ENCODE data around the gene NADK.

NADK gene

DNA sequence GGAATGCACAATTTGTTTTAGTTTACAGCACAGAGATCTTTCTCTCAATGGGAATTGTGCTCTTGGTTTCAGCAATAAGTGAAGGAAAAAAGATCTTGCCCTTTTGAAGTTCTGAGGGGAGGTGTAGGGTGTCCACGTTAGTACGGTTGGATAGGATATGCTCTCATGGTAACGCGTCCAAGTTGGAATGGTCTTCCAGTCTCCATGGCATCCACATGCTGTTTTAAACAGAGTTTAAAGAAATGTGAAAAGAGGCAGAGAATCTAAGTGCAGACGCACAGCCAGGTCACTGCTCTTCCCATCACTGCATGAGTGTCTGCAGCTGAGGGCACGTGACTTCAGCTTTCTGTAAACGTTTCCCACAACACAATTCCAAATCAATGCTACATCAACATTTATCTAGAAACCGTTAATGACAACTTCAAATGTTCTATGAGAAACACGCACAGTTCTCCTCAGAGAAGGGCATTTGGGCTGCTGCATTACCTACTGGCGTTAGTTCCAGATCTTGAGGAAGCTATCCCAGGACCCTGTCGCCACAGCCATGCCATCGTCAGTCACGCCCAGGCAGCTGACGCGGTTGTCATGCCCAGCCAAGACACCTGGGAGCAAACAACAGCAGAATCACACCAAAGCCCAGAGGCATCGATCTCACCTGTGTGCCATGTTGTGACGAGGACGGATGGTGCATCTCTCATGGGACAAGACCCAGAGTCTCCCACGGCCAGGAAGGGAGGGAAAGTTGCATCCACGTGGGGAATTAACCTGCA is 8.8 kb upstream of the NADK start:
- DNase-seq (ENCODE audit: low read depth) = no peak

DNA sequence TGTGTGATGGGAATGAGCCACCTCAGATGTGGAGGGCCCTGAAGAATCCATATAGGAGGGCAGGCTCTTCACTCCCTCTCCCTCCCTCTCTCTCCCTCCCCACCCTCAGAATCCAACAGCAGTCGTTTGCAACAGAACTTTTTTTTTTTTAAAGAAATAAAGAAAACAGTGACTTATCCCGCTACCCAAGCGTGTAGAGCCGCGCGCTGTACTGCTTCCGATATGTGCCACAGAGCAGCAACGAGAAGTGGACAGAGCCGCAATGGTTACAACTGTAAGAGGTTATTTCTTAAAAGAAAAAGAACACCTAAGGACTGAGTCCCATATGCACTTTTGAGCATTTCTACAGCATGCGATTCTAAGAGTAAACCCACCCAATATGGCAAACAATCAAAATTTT is 7.4 kb upstream of the NADK start:
- DNase-seq (ENCODE audit: low read depth) = no peak

DNA sequence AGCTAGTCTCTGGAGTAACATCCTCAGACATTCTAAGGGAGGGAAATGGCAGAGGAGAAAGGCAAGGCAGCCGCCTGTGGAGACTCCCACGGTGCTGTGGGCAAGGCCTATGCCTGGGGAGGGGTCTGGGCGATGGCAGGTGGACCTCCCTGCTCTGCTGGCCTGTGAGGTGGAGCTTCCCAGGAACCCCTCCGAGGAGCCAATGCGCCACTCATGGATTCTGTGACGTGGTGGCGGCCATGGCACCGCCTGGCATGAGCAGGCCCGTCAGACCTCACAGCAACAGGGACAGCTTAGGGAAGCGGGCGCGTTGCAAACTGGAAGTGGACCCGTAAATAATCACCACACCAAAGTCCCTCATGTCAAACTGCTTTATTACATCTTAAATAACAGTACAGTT is 6.7 kb upstream of the NADK start:
- no peak for DNase-seq (ENCODE audit: low read depth)

DNA sequence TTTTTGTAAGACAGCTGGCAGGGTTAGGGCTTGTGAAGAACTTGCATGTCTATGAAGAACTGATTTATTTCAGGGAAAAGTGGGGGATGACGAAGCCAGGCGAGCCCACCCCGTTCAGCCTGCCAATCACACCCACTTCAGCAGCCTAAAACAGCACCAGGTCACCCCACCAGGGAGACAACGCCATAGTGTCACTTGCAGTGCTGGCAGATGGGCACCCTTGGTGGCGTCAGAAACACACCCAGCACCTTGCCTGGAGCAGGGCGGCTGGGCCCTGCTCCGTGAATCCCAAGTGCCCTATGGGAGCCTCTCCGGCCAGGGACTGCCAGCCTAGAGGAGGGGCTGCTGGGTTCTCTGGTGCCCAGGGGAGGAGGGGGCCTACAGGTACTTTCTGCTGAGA is 5.0 kb upstream of the NADK start:
- DNase-seq (ENCODE audit: low read depth) = no peak

GRCh38 chr1:1782399-1783221 is 4.3 kb upstream of the NADK start:
- no peak for DNase-seq (ENCODE audit: low read depth)

GRCh38 chr1:1781526-1781903 is 3.2 kb upstream of the NADK start:
- DNase-seq (ENCODE audit: low read depth) = no peak

DNA sequence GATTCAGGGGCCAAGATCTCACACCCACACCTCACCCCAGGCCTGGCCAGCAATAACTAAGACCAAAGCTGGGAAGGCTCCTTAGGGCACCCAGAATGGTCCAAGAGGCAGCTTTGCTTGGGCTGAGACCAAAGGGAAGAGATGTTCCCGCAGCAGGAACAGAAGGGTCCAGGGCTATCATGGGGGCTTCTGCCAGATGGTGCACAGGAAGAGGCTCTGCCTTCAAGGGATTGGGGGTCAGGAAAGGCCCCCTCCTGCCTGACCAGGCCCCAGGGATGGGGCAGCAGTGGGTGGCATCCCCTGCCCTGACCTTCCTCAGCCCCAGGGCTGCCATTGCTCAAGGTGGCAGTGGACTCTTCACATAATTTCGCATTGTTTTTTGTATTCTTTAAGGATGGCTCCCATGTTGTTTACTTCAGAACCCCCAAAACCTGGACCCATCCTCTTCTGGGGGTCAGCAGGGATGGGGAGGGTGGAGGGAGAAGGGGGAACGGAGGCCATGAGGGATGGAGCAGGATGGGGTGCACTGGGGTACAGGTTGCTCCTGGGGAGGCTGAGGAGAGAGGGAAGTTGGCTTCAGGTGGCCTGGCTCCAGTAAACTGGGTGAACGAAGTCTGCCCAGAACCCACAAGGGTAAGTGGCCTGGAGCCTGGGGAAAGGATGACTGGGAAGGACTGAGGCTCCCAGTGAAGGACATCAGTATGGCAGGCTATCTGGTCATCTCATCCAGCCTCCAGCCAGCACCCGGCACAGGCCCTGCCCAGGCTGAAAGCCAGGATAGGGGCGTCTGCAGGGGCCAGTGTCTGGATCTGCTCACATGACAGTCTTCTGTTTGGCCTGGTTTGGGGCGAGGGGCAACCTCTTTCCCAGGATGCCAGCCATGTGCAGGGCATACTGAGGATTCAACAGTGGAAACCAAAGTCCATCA is 2.6 kb upstream of the NADK start:
- DNase-seq (ENCODE audit: low read depth) = no peak

DNA sequence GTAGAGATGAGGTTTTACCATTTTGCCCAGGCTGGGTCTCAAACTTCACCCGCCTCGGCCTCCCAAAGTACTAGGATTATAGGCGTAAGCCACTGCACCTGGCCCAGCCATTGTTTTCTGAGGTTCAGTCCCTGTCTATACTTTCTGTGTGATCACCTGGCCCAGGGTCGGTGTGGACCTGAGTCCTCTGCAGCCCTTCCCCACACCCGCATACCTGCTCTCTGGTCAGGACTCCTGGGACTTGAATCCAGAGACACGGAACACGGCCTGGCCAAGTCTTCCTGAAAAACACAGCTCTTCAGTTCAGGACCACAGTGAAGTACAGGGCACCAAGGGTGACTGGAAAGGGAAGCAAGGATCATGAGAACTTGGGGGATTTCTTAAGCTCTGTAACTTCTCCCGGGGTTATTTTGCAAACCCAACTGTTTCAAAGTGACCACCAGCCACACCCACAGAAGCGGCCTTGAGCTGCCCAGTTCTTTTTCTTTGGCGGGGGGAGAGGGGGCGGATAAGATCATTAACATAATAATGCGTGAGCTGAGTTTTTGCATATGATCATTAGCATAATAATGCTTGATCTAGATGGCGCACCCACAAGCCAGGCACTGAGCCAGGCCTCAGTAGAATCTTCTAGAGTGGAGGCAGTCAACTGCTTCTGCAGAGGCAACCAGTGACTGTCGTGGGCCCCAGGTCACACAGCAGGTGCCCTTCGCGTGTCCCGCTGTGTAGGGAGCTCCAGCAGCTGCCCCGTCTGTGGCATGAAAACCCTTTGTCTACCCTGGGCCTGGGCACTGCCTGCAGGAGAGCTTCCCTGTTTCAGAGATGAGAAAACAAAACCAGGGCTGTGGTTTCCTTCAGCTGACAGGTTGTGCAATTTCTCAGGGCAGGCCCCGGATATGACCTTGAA is 1.7 kb upstream of the NADK start:
- DNase-seq (ENCODE audit: low read depth) = peak; percentile 33

- no peak for DNase-seq (ENCODE audit: low read depth)
These were observed 1.0 kb upstream of the NADK start for GRCh38 chr1:1779320-1779675.

- DNase-seq (ENCODE audit: low read depth) = peak; percentile 67
These were observed 521 bp upstream of the NADK start for GRCh38 chr1:1778663-1779319.

- no peak for DNase-seq (ENCODE audit: low read depth)
These were observed 729 bp downstream of the NADK start for GRCh38 chr1:1777583-1777899.

DNA sequence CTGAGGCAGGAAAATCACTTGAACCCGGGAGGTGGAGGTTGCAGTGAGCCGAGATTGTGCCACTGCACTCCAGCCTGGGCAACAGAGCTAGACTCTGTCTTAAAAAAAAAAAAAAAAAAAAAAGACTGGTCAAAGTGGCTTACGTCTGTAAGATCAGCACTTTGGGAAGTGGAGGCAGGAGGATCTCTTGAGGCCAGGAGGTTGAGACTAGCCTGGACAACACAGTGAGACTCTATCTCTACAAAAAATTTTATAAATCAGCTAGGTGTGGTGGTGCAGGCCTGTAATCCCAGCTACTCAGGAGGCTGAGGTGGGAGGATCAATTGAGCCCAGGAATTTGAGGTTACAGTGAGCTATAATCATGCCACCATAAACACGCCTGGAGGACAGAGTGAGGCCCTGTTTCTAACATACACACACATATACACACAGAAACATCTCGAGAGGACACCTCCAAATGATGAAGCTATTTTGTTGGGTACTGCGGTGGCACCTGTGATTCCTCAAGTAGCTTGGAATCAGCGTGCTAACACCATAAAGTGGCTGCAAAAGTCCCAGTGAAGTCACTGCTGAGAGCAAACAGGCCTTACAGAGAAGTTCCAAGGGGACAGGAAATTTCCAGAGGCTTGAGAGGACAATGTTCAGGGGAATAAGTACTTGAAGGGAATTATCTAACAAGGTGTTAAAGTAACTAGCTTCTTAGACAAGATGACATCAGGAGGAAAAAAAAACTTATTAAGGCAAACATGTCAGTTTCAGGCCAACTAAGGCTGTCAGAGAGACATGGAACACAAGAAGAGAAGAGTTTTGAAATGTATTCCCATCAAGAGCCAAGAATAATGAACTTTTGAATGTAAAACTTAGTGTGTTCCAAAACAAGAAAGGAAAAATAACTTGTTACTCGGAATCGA is 1.3 kb downstream of the NADK start:
- DNase-seq (ENCODE audit: low read depth) = no peak

DNA sequence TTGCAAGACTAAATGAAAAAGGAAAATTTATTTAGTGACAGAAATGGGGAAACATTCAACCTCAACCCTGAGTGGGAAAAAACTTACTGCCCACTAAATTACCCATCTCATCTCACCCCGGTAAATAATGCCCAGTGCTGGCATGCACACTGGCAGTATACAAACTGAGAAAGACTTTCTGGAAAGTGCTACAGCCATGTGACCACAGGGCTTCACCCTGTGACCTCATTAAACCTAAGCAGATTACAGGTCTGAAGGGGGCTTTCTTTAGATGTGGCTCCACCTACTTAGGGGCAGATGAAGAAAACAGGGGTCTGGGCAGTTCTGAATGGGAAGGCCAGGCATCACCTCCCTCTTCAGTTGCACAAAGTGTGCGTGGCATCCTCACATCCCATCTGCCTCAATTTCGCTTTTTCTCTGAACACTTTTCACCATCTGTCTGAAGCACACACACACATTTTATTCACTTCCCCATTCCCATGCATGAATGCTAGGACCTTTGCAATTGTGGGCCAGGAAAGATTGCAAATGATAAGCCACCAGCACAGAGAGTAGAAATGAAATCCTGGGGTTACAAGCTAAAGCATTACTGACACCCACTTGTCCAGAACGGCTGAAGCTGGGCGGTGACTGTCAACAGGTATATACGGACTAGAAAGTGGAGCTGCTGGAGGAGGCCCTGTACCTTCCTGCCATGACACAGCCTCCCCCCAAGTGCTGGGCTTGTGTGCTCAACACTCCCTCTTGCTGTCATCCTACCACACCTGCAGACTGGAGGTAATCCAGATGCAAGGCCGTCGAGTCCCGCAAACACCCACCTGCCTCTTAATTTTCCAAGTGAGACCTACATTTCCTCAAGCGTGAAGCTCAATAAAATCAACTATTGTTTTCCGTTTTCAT is 2.7 kb downstream of the NADK start:
- DNase-seq (ENCODE audit: low read depth) = no peak

- DNase-seq (ENCODE audit: low read depth) = no peak
These were observed 4.4 kb downstream of the NADK start for GRCh38 chr1:1773874-1774273.

- no peak for DNase-seq (ENCODE audit: low read depth)
These were observed 7.2 kb downstream of the NADK start for GRCh38 chr1:1771096-1771495.

GRCh38 chr1:1770102-1770501 is 8.2 kb downstream of the NADK start:
- no peak for DNase-seq (ENCODE audit: low read depth)

- DNase-seq (ENCODE audit: low read depth) = no peak
These were observed 9.8 kb downstream of the NADK start for GRCh38 chr1:1768249-1768992.

GRCh38 chr1:1764876-1765470 is 13.3 kb downstream of the NADK start:
- DNase-seq (ENCODE audit: low read depth) = no peak

Data from activated T-cell treated with anti-CD3 and anti-CD28 coated beads for 1 hour (primary cell).